Thyroid gland (tissue), 4 donors: ENCODE data around the gene GRAMD2B.
"Not testable (repeated sequence)": the region's sequence is repeated elsewhere in the genome, so short reads cannot be mapped to it uniquely, and the experiment has no call there.

Experiments used
- POLR2A ChIP-seq, 2 donors: fragments of 450-650 bp; IDR thresholded peaks; one replicate each; pipeline ENCODE4 v1.6.1; 2017; ENCODE audit warnings: antibody characterized with exemption in 2 of 2, mild to moderate bottlenecking in 2 of 2, moderate library complexity in 1 of 2
- TF ChIP-seq, protein P1 (sequence below), 6 experiments: fragments of 200-600 bp in 3 of 6; fragments of 450-650 bp in 3 of 6; sonication (generic) in 3 of 6; IDR thresholded peaks; one replicate each; pipeline ENCODE4 v1.5.1; 2016 to 2019; ENCODE audit warnings: antibody characterized with exemption in 6 of 6, mild to moderate bottlenecking in 2 of 6, inconsistent platforms in 1 of 6, moderate library complexity in 1 of 6

DNA sequence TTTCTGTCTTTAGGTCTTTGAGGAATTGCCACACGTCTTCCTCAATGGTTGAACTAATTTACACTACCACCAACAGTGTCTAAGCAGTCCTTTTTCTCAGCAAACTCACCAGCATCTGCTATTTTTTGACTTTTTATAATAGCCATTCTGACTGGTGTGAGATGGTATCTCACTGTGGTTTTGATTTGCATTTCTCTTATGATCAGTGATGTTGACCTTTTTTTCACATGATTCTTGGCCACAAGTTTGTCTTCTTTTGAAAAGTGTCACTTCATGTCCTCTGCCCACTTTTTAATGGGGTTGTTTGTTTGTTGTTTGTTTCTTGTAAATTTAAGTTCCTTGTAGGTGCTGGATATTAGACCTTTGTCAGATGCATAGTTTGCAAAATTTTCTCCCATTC is 26.5 kb upstream of the GRAMD2B start:
- TF ChIP-seq, protein P1, sequence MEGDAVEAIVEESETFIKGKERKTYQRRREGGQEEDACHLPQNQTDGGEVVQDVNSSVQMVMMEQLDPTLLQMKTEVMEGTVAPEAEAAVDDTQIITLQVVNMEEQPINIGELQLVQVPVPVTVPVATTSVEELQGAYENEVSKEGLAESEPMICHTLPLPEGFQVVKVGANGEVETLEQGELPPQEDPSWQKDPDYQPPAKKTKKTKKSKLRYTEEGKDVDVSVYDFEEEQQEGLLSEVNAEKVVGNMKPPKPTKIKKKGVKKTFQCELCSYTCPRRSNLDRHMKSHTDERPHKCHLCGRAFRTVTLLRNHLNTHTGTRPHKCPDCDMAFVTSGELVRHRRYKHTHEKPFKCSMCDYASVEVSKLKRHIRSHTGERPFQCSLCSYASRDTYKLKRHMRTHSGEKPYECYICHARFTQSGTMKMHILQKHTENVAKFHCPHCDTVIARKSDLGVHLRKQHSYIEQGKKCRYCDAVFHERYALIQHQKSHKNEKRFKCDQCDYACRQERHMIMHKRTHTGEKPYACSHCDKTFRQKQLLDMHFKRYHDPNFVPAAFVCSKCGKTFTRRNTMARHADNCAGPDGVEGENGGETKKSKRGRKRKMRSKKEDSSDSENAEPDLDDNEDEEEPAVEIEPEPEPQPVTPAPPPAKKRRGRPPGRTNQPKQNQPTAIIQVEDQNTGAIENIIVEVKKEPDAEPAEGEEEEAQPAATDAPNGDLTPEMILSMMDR (IDR thresholded peaks at IDR 0.05): not testable (repeated sequence)
- TF ChIP-seq POLR2A (IDR thresholded peaks at IDR 0.05): not testable (repeated sequence)
